NCI-H510A (cell line): ENCODE data around the gene GBE1.

ENCODE experiments used
- DNase-seq: peaks from one replicate; lab custom pipeline; 2025; lab: John Stamatoyannopoulos, UW

GBE1 gene

DNA sequence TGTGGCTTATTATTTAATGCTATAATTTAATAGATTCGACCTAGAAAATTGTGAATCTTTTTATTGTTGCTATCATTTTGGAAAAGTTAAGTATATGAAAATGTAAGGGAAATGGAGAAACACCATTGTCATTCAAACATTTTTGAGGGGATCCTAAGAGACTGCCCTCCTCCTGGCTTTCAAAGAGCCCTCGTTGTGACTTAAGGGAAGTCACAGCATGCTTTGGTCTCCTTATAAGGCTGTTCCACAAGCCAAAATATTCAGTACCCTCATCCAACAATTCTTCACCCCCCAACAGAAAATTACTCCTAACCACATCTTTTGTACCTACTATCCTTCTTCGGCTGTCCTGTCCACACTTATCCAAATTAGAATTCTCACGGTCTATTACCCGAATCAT, 140.2 kb downstream of the GBE1 start:
- no peak for DNase-seq

DNA sequence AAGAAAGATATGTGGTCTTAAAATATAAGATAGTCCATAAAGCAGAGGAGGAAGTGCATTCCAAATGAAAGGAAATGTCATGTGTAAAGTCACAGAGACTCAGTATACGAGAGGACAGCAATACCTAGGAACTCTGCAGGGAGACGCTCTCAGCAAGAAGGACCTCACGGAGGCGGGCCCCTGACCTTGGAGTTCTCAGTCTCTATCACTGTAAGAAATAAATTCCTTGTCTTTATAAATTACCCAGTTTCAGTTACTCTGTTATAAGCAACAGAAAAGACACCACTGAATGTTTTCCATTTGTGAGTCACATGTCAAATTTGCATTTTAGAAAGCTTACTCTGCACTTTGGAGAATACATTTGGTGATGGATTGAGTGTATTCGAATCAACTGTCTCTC, 140.6 kb downstream of the GBE1 start:
- no peak for DNase-seq

DNA sequence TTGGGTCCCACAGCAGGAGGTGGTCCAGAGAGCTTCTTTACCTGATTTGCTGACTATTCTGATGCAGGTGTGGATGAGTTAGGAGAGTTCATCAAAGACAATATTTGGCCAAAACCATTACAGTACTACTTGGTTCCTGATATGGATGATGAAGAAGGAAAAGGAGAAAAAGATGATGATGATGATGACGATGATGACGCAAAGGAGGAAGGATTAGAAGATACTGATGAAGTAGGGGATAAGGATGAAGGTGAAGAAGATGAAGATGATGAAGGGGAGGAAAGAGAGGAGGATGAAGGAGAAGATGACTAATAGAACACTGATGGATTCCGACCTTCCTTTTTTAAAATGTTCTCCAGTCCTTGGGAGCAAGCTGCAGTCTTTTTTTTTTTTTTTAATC, 148.7 kb downstream of the GBE1 start:
- DNase-seq, result no peak

DNA sequence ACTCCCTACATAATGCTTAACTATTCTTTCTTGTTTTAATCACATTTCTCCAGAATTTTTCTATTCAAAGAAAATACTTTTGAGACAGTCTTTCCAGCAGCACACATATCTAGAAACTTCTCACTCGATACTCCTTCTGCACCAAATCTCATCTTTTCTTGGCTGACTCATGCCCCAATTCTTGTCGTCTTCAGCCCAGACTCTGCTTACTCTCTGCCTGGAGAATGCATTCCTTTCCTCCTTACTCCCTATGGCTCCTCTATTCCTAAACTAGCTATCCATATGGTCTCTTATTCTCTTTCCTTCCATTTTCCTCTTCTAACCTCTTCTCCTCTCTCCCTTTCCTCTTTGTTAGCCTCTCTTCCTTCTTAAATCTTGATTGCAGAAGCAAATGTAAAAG, 158.7 kb downstream of the GBE1 start:
- no peak for DNase-seq

DNA sequence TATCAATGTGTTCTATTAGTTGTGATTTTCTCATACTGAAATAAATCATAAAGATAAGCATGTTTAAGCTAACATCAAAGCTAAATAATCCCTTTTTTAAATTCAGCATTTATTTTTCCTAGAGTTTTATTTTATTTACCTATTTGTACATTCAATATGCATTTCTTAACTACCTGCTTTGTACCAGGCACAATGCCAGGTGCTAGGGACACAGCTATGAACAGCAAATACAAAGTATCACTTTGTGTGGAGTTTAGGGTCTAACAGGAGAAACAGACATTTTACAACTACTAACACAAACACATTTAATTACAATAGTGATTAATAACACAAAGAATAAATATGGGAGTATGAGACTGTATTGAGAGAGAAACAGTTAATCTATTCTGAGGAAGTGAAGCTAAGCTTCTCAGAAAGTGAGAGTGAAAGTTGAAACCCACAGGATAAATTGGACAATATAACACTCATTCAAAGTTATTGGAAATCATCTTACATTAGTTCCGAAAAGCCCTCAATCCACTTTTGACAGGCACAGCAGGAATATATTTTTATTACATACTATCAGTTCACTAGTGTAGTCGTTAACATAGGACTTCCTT, 159.6 kb downstream of the GBE1 start:
- DNase-seq, result no peak

DNA sequence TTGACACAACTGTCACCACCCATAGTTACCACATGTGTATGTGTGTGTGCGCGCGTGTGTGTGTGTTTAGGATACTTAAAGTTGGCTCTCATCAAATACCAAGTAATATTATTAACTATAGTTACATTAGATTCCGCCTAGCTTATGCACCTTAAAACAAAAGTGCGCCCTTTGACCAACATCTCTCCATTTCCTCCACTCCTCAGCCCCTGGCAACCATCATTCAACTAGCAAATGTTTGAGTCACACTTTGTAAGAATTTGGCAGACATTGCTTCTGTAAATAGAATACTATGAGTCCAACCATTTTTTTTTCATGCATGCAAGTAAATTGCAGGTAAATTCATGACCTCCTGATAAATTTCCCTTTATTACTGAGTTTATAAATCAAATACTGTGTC, 169.3 kb downstream of the GBE1 start:
- DNase-seq, result no peak

DNA sequence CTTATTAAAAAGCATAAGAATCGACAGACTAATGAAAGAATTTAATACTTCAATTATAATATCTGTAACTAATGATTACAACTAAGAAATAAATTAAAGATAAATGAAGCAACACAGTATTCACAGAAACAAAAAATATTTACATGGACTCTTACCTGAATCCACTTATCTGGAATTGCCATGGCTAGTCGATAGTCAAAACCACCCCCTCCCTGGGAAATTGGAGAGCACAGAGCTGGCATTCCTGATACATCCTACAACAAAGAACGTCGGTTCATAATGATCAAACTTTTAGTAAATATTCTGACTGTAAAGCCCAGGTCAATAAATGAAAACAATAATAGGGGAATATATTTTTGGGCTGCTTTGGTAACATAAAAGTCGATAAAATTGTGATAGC, 175.5 kb downstream of the GBE1 start:
- DNase-seq, result no peak

DNA sequence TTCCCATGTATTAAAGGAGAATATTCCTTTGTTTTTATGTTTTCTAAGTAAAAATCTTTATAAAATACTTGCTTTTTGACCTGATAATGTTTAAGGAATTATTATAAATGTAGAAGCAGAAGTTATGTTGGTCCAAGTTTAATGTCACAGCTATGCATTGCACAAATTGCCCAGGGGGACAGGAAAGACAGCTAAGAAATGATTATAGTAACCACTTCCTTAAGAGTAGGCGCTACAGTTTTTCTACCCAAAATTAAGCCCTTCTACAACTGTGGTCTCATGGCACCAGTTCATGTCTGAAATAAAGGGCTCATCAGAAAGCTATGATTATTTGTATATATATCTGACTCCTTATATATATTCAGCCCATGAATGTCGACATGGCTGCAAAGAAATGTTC, 176.4 kb downstream of the GBE1 start:
- DNase-seq, result no peak

DNA sequence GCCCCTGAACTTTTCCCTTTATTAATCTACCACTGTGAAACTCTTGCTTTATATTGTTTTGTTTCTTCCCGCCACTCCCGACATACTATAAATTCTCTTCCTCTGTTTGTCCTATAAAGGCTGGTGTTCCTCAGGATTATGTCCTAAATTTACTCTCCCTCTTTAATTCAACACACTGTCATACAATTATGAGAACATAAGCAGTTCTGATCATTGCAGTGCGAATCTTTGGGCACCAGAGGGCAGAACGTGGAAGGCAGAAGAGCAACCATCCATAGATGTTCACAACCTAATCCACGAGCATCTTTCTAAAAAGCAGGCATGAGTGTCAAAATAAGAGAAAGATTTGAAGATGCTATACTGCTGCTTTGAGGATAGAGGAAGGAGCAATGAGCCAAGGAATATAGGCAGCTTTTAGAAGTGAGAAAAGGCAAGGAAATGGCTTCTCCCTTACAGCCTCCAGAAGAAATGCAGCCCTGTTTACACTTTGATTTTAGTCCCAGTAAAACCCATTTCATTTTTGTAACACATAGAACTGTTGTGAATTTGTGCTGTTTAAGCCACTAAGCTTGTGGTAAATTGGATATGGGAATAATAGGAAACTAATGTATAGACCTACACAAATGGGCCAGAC, 179.4 kb downstream of the GBE1 start:
- DNase-seq, result no peak

DNA sequence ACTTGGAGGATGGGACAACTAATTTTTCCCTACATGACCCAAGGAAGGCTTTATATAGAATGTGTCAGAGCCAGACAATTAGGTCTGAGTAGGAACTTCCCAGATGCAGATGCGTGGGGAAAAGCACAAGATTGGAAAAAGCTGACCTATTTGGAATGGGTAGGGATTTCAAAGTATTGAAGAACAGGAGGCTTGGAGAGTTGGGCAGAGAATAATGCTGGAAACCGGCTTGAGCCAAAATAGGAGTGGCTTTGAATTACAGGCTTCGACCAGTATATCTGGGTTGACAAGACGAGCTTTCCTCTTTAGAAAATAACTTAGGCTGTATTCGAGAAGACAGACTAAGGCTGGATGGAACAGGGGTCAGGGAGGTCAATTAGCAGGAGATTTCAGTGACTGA, 181.1 kb downstream of the GBE1 start:
- DNase-seq, result no peak

DNA sequence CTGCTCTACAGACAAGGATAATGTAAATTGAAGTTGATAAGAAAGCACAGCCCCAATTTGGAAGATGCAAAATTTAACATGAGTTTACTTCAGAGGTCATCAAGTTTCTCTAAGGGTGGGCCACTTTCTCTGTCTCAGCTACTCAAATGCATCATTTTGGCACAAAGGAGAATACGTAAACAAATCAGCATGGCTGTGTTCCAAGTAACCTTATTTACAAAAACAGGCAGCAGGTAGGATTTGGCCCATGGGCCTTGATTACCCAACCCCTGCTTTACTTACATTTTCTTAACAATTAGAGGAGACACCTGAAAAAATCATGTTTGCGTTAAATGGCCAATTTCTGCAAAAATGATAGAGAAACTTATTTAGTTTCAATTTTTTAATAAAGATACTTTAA, 181.7 kb downstream of the GBE1 start:
- DNase-seq, result no peak

DNA sequence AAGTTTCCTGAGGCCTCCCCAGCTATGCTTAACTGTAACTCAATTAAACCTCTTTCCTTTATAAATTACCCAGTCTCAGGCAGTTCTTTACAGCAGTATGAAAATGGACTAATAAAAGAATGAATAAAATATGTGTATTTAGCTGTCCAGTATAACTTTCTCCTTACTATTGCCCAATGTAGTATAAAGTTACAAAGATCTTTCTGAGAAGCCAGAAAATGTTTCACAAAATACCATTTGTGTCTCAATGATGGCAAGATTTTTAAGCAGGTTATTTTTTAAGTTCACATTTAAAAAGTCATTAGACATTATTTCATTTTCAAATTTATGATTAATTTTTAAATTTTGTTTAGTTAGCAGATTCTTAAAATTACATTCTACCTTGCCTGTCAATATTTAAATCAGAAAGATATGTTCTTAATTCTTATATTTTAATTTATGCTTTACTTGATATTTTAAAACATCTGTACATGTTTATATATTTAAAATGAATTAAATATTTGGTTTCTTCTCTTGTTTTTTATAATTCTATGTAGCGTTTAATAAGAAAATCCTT, 189.2 kb downstream of the GBE1 start:
- no peak for DNase-seq

DNA sequence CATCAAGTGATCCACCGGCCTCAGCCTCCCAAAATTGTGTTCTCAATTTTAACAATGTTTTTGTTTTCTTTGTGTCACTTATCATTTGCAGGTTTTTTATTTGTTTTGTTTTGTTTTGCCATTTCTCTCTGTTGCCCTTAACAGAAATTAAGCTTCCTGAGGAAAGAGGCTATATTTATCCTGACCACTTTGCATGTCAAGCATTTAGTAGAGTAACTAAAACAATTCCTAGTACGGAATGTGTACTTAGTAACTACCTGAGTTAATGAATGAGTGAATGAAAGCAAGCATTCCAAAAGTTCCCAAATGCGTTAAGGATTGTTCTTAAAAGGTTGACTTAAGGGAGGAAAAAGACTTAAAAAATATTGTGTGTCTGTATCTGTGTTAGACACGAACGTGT, 193.1 kb downstream of the GBE1 start:
- DNase-seq, result no peak

DNA sequence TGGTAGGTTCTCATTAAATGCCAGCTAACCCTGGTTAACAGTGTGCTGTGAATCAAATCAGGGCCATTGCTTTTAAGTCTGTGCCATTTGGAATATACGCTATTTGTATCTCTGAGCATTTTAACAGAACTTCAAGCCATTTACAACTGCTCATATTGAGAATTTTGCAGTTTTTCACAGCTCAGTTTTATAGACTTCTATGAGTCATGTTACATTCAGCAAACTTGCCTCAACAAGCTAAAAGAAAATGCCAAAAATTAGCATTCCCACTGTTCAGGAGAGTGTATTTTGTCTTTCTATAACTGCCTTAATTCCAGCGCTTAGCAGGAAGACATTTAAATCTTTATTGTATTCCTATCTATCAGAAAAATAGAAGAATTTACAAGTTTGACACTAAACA, 196.4 kb downstream of the GBE1 start:
- DNase-seq, result no peak

DNA sequence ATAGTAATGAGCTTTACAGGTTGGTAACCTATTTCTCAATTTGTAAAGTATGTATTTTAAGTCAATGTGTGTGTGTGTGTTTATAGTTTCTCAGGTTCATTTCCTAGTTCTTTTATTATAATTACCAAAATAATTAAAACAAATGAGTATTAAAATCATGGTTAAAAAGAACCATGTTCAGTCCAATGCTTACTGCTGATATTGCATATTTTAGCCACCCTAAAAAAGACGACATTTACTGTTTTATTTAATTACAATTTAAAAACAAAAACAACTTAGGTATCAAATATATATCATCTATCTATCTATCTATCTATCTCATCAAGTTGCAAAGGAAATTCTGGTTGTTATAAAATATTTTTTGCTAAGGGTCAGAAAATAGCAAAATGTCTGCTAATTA, 203.3 kb downstream of the GBE1 start:
- no peak for DNase-seq

DNA sequence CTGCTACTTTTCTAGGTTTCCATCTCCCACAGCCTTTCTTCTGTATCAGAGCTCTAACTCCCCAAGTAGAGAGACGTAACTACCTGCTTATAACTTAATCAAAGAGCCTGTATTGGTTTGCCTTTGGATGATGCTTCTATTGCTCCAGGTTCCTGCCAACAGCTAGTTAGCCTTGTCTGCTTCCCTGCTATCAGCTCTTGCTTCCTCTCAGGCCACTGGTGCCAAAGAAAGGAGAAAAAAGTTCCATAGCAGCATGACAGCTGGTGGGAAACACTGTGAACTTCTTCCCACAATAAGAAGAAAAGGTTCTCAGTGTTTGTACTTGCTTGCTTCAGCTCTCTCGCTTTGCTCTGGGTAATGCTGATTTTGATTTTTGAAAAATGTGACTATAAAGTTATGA, 206.6 kb downstream of the GBE1 start:
- no peak for DNase-seq

DNA sequence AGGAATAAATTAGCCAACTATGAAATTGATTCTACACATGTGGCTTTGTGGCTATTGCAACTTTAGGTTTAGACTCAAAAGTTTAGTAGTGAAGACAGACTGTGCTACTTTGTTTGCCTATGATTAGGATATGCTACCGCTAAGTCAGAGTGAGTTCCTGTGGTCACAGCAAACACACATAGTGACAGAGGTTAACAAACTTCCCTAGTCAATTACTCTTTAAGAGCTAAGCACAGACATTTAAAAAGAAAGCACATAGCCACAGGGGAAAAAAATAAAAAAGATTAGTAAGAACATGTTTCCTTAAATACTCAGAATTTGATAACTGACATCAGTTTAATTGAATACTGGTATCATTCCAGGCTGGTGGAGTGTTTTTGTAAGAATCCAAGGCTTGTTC, 207.1 kb downstream of the GBE1 start:
- no peak for DNase-seq

DNA sequence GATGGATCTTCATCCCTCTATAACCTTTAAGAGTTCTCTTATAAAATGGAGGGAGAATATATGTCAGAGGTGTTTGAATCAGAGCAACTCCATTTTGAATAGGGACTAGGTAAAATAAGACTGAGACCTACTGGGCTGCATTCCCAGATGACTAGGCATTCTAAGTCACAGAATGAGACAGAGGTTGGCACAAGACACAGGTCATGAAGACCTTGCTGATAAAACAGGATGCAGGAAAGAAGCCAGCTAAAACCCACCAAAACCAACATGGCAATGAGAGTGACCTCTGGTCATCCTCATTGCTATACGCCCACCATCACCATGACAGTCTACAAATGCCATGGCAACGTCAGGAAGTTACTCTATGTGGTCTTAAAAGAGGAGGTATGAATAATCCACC, 211.0 kb downstream of the GBE1 start:
- no peak for DNase-seq

DNA sequence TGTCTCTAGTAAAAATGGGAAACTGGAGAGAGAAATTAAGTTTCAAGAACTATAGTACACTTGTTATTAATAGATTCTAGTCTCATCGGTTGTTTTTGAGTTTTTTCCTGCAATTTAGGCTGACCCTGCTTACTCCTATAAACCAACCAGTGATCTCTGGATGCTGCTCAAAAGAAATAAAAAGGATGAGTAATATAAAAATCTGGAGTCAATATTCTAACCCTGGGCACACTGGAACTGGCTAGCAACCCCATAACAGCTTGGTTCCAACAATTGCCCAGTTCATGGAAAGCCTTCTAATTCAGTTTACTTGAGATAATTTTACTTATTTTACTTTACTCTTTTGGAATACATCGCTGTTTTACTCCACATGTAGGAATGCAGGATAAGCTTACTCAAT, 211.6 kb downstream of the GBE1 start:
- no peak for DNase-seq

DNA sequence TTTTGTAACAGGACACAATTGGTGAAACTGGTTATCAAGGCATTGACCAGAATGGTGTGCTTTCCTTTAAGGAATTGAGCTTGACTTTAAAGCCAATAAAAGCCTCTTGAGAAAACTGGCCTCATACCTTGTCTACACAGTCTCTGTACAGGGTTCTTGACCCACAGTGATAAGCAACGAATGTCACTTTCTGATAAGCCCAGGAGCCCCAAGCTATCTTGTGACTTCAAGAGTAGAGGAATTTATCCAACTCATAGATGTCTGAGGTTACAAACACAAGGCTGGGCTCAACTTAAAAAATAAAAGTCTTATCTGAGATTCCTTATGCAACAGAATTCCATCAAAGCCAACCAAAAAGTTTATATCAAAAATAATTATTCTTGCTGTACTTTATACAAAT, 212.1 kb downstream of the GBE1 start:
- no peak for DNase-seq

DNA sequence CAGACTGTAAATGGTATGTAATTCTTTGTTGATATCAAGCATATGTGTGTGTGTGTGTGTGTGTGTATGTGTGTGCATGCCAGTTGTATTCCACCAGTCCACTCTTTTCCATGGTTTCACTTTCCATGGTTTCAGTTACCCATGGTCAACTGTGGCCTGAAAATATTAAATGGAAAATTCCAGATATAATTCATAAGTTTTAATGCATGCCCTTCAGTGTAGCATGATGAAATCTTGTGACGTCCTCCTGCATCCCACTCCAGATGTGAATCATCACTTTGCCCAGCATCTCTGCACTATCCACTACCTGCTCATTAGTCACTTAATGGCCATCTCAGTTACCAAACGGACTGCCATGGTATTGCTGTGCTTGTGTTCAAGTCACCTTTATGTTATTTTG, 215.9 kb downstream of the GBE1 start:
- no peak for DNase-seq

DNA sequence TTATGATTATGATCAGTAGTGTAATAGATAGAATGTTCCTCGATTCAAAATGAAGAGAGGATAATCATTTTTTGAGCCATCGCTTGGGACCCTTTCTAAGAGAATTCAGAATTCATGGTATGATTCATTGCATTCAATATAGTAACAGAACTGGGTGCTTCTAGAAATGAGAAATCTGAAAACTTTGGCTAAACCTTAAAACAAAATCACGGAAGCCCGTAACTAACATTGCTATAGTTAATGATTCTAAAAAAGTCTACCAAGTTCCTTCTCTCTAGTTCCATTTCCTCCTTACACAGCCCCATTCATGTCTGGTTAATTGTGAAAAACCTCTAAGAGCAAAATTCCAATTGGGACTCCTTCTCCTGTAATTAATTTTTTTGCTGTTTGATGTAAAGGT, 217.1 kb downstream of the GBE1 start:
- no peak for DNase-seq

DNA sequence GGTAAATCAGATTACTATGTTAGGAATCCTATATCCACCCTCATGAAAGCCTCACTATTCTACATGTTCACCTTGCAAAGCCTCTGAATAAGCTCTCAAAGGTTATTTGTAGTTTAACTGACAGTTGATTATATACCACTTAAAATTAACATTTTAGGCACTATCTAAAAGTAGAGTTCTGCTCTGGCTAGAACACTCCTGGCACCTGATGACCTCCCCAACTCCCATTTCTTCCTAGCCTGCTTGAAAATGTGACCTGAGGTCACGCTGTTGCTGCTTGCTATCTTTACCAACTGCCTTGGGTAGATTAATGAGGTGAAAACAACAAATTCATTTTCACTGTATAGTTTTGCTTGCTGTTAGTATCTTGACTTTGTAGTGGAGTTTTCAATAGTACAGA, 220.7 kb downstream of the GBE1 start:
- DNase-seq, result no peak

DNA sequence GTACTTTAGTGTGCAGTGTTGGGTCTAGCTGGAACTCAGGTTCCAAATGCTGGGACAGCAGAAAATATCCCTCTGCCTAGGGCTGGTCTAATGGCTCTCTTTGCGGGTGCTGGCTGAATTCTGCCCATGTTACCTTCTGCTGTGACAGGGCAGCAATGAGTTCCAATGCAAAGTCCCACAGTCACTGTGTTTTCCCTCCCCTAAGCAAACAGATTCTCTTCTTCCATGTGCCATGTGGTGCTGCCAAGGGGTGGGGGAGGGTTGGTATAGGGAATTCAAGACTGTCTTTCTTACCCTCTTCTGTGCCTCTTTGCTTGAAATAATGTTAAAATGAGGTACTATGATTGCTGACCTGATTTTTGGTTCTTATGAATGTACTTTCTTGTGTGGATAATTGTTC, 229.6 kb downstream of the GBE1 start:
- no peak for DNase-seq
